ENCODE measurements around the gene CACNB1.

GRCh38 chr17:39131616-39132015 lies 65.9 kb downstream of the CACNB1 start:
- TF ChIP-seq TSHZ2 (CRISPR knock-in tag; IDR thresholded peaks at IDR 0.05) (no peak), PATZ1 (CRISPR knock-in tag; IDR thresholded peaks at IDR 0.05; ENCODE audit: borderline replicate concordance) (no peak), ESRRG (CRISPR knock-in tag; IDR thresholded peaks at IDR 0.05) (no peak), ZNF565 (CRISPR knock-in tag; conservative IDR thresholded peaks at IDR 0.05; ENCODE audit: low read depth) (no peak), ZNF70 (CRISPR knock-in tag; IDR thresholded peaks at IDR 0.05) (no peak), SNAI2 (CRISPR knock-in tag; IDR thresholded peaks at IDR 0.05) (no peak), BACH2 (CRISPR knock-in tag; IDR thresholded peaks at IDR 0.05; ENCODE audit: borderline replicate concordance) (no peak), ZFP30 (CRISPR knock-in tag; IDR thresholded peaks at IDR 0.05) (no peak), OSR1 (CRISPR knock-in tag; IDR thresholded peaks at IDR 0.05) (no peak), ZFP3 (CRISPR knock-in tag; IDR thresholded peaks at IDR 0.05) (no peak), RARB (CRISPR knock-in tag; IDR thresholded peaks at IDR 0.05) (no peak)
- TF ChIP-seq, protein P1, sequence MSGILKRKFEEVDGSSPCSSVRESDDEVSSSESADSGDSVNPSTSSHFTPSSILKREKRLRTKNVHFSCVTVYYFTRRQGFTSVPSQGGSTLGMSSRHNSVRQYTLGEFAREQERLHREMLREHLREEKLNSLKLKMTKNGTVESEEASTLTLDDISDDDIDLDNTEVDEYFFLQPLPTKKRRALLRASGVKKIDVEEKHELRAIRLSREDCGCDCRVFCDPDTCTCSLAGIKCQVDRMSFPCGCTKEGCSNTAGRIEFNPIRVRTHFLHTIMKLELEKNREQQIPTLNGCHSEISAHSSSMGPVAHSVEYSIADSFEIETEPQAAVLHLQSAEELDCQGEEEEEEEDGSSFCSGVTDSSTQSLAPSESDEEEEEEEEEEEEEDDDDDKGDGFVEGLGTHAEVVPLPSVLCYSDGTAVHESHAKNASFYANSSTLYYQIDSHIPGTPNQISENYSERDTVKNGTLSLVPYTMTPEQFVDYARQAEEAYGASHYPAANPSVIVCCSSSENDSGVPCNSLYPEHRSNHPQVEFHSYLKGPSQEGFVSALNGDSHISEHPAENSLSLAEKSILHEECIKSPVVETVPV (CRISPR knock-in tag; IDR thresholded peaks at IDR 0.05), result no peak

Data from SK-N-SH treated with all-trans-retinoic acid at 6 μM for 48 hours (cell line).